Activated CD4-positive, alpha-beta T cell treated with anti-CD3 and anti-CD28 coated beads, Interleukin-2, amount 50 U/mL, for 1 hour (primary cell): ENCODE data around the gene CCT8.
"Not testable (repeated sequence)": the region's sequence is repeated elsewhere in the genome, so short reads cannot be mapped to it uniquely, and the experiment has no call there.

Experiments
- DNase-seq: peaks from one replicate; pipeline ENCODE4 v3.0.0-alpha.2; 2020

Gene CCT8

GRCh38 chr21:29017639-29018237 lies 55.7 kb downstream of the CCT8 start:
- no peak for DNase-seq

- DNase-seq, result not testable (repeated sequence)
Measured at GRCh38 chr21:29011236-29011635, 62.2 kb downstream of the CCT8 start.

GRCh38 chr21:29008367-29008766 lies 65.1 kb downstream of the CCT8 start:
- no peak for DNase-seq

- no peak for DNase-seq
Measured at GRCh38 chr21:29007810-29008209, 65.6 kb downstream of the CCT8 start.

GRCh38 chr21:29007135-29007534 lies 66.3 kb downstream of the CCT8 start:
- DNase-seq, result no peak
